ENCODE results near the gene PKD1.
A peak's percentile ranks its signal among the peaks of the same experiment; 100 is the strongest.

The PKD1 gene

GRCh38 chr16:2135770-2136490, at the start of gene PKD1:
Gene PKD1 (minus strand): TSS chr16:2135898. CDS start chr16:2135689, 209 bp downstream.
- DNase-seq = peak; percentile 98 to 99

GRCh38 chr16:2184962-2185361, 49.3 kb upstream of the PKD1 start:
- no peak for DNase-seq

- no peak for DNase-seq
Measured at GRCh38 chr16:2184346-2184745, 48.6 kb upstream of the PKD1 start.

- DNase-seq = no peak
Measured at GRCh38 chr16:2183671-2184070, 48.0 kb upstream of the PKD1 start.

GRCh38 chr16:2181952-2182351, 46.3 kb upstream of the PKD1 start:
- DNase-seq = no peak

- no peak for DNase-seq
Measured at GRCh38 chr16:2180962-2181923, 45.5 kb upstream of the PKD1 start.

- DNase-seq = no peak
Measured at GRCh38 chr16:2180461-2180860, 44.8 kb upstream of the PKD1 start.

- no peak for DNase-seq
Measured at GRCh38 chr16:2179576-2179975, 43.9 kb upstream of the PKD1 start.

GRCh38 chr16:2179107-2179501, 43.4 kb upstream of the PKD1 start:
- DNase-seq = no peak

- peak; percentile 31 to 51 for DNase-seq
Measured at GRCh38 chr16:2178321-2179106, 42.8 kb upstream of the PKD1 start.

- DNase-seq = no peak
Measured at GRCh38 chr16:2177561-2177960, 41.9 kb upstream of the PKD1 start.

GRCh38 chr16:2177101-2177500, 41.4 kb upstream of the PKD1 start:
- no peak for DNase-seq

- DNase-seq = no peak
Measured at GRCh38 chr16:2176047-2176446, 40.3 kb upstream of the PKD1 start.

- no peak for DNase-seq
Measured at GRCh38 chr16:2175454-2175853, 39.8 kb upstream of the PKD1 start.

GRCh38 chr16:2174396-2175131, 38.9 kb upstream of the PKD1 start:
- DNase-seq = no peak

- DNase-seq = no peak
Measured at GRCh38 chr16:2173916-2174315, 38.2 kb upstream of the PKD1 start.

GRCh38 chr16:2173366-2173765, 37.7 kb upstream of the PKD1 start:
- no peak for DNase-seq

- no peak for DNase-seq
Measured at GRCh38 chr16:2172688-2173335, 37.1 kb upstream of the PKD1 start.

GRCh38 chr16:2171601-2172178, 36.0 kb upstream of the PKD1 start:
- DNase-seq = no peak

- no peak for DNase-seq
Measured at GRCh38 chr16:2170587-2171435, 35.1 kb upstream of the PKD1 start.

- DNase-seq = no peak
Measured at GRCh38 chr16:2170080-2170479, 34.4 kb upstream of the PKD1 start.
